Endodermal cell (in vitro differentiated cells): ENCODE measurements around the gene SIN3A. TPM values are rescaled to one million over a fixed set of nuclear protein-coding genes. Genes with fewer than 3 reads are reported as not detected.

ENCODE experiments used
- DNase-seq: peaks from one replicate; pipeline ENCODE4 v3.0.0-alpha.2; 2017
- H3K27ac ChIP-seq: 2 replicates; pipeline ENCODE4 v1.5.1; 2013; ENCODE audit warnings: mild to moderate bottlenecking, low read depth, low read length, moderate library complexity
- H3K27me3 ChIP-seq: 2 replicates; pipeline ENCODE4 v1.6.1; 2013; ENCODE audit warnings: mild to moderate bottlenecking, low read length, moderate library complexity; ENCODE audit not compliant: insufficient read depth, control insufficient read depth, poor library complexity, severe bottlenecking
- H3K36me3 ChIP-seq: 2 replicates; pipeline ENCODE4 v1.7.0; 2013; ENCODE audit warnings: mild to moderate bottlenecking, low read length, moderate library complexity; ENCODE audit not compliant: control insufficient read depth, insufficient read depth
- H3K4me1 ChIP-seq: one replicate; pipeline ENCODE4 v1.7.0; 2013; ENCODE audit warnings: low read length; ENCODE audit not compliant: control insufficient read depth, insufficient read depth
- H3K4me3 ChIP-seq: 2 replicates; pipeline ENCODE4 v1.5.1; 2013; ENCODE audit warnings: mild to moderate bottlenecking, low read length, moderate library complexity
- H3K9ac ChIP-seq: 2 replicates; pipeline ENCODE4 v1.6.1; 2013; ENCODE audit warnings: mild to moderate bottlenecking, low read length, moderate library complexity; ENCODE audit not compliant: poor library complexity, severe bottlenecking; ENCODE audit errors: extremely low read depth
- H3K9me3 ChIP-seq: 2 replicates; pipeline ENCODE4 v1.6.1; 2013; ENCODE audit warnings: mild to moderate bottlenecking, low read length, moderate library complexity; ENCODE audit not compliant: control insufficient read depth
- H3K27ac Mint-ChIP-seq: 2 replicates; pipeline ENCODE4 v1.8.0; 2020; ENCODE audit warnings: mixed read lengths
- H3K27me3 Mint-ChIP-seq: 2 replicates; pipeline ENCODE4 v1.8.0; 2021; ENCODE audit warnings: mild to moderate bottlenecking, mixed read lengths; ENCODE audit not compliant: insufficient read depth
- H3K36me3 Mint-ChIP-seq: 2 replicates; pipeline ENCODE4 v1.8.0; 2020; ENCODE audit warnings: low read depth, mixed read lengths
- H3K4me1 Mint-ChIP-seq: 2 replicates; pipeline ENCODE4 v1.8.0; 2020; ENCODE audit warnings: mixed read lengths
- H3K4me3 Mint-ChIP-seq: 2 replicates; pipeline ENCODE4 v1.8.0; 2020; ENCODE audit warnings: mild to moderate bottlenecking, moderate library complexity, mixed read lengths
- H3K9me3 Mint-ChIP-seq: 2 replicates; pipeline ENCODE4 v1.8.0; 2020; ENCODE audit warnings: mild to moderate bottlenecking, mixed read lengths
- CTCF ChIP-seq: fragments of 200-600 bp; sonication (generic); conservative IDR thresholded peaks from 2 replicates; pipeline ENCODE4 v1.5.0; 2021; ENCODE audit warnings: antibody characterized with exemption, mild to moderate bottlenecking
- WGBS, 2 experiments: methylation state at CpG; one replicate each; pipeline versions ENCODE4 v1.1.5 to v1.1.7; 2013; ENCODE audit warnings: missing lambda C conversion rate in 2 of 2, mixed read lengths in 1 of 2; ENCODE audit not compliant: insufficient coverage in 1 of 2, insufficient read length in 1 of 2; 5-methylcytosine and 5-hydroxymethylcytosine counted together
- total RNA-seq, 2 donors: library from RNA; stranded (reverse); fragmentation: NEBNext Ultra II Directional in 1 of 2; extraction: Animal tissue kit (Norgen Biotek cat#: 25700) in 1 of 2; gene quantifications; 2 replicates in 1 of 2; 3 replicates in 1 of 2; pipeline ENCODE4 v1.2.1, GENCODE V29; 2021

The SIN3A gene
- total RNA-seq, 2 donors from 2014 or later = 119 to 123 TPM

GRCh38 chr15:75468913-75469598 is 17.6 kb upstream of the SIN3A start:
- no peak overlapping the region for H3K9ac ChIP-seq
- H3K27me3 ChIP-seq = no peaks in the 10 kb centered on the region
- Mint-ChIP-seq H3K4me3 (no peak overlapping the region), H3K9me3 (no peaks in the 10 kb centered on the region), H3K4me1 (peaks cover 7% of the 10 kb centered on the region), H3K27ac (no peak overlapping the region), H3K27me3 (no peaks in the 10 kb centered on the region), H3K36me3 (peaks cover 82% of the 10 kb centered on the region)
- no peaks in the 10 kb centered on the region for H3K4me1 ChIP-seq
- no peak for DNase-seq
- WGBS, 2 experiments = 97 to 100% methylated on average over 2 of the region's 2 CpGs
- H3K9me3 ChIP-seq = no peaks in the 10 kb centered on the region
- no peak overlapping the region for H3K4me3 ChIP-seq
- no peak overlapping the region for H3K27ac ChIP-seq
- peaks cover 86% of the 10 kb centered on the region for H3K36me3 ChIP-seq
- TF ChIP-seq CTCF = no peak

GRCh38 chr15:75460646-75461045 is 9.2 kb upstream of the SIN3A start:
- H3K4me1 Mint-ChIP-seq = peaks cover 26% of the 10 kb centered on the region
- H3K27ac Mint-ChIP-seq = peak overlapping the region; percentile 76
- 87 to 94% methylated on average over 3 to 4 of the region's 4 CpGs for WGBS, 2 experiments
- no peak overlapping the region for H3K9ac ChIP-seq
- H3K27me3 ChIP-seq = no peaks in the 10 kb centered on the region
- H3K36me3 Mint-ChIP-seq = peaks cover 16% of the 10 kb centered on the region
- no peak overlapping the region for H3K4me3 Mint-ChIP-seq
- no peak for TF ChIP-seq CTCF
- no peak overlapping the region for H3K4me3 ChIP-seq
- no peak overlapping the region for H3K27ac ChIP-seq
- no peak for DNase-seq
- H3K9me3 Mint-ChIP-seq = no peaks in the 10 kb centered on the region
- H3K27me3 Mint-ChIP-seq = no peaks in the 10 kb centered on the region
- peaks cover 5% of the 10 kb centered on the region for H3K4me1 ChIP-seq
- no peaks in the 10 kb centered on the region for H3K9me3 ChIP-seq
- H3K36me3 ChIP-seq = peaks cover 20% of the 10 kb centered on the region

GRCh38 chr15:75459581-75459980 is 8.1 kb upstream of the SIN3A start:
- no peak overlapping the region for H3K4me3 Mint-ChIP-seq
- Histone ChIP-seq H3K27ac (no peak overlapping the region), H3K9me3 (no peaks in the 10 kb centered on the region), H3K36me3 (peaks cover 13% of the 10 kb centered on the region), H3K9ac (no peak overlapping the region), H3K4me3 (no peak overlapping the region), H3K27me3 (no peaks in the 10 kb centered on the region), H3K4me1 (peaks cover 5% of the 10 kb centered on the region)
- DNase-seq = no peak
- H3K9me3 Mint-ChIP-seq = no peaks in the 10 kb centered on the region
- H3K27ac Mint-ChIP-seq = no peak overlapping the region
- peaks cover 8% of the 10 kb centered on the region for H3K36me3 Mint-ChIP-seq
- WGBS, 2 experiments = 89 to 90% methylated on average over 1 of the region's 1 CpG
- no peak for TF ChIP-seq CTCF
- peaks cover 26% of the 10 kb centered on the region for H3K4me1 Mint-ChIP-seq
- no peaks in the 10 kb centered on the region for H3K27me3 Mint-ChIP-seq
